ENCODE measurements around the gene RPP30. TPM values are rescaled to one million over a fixed set of nuclear protein-coding genes. Genes with fewer than 3 reads are reported as not detected.
"Not testable (repeated sequence)": the region's sequence is repeated elsewhere in the genome, so short reads cannot be mapped to it uniquely, and the experiment has no call there.

The RPP30 gene
- total RNA-seq, 1 donor from 2014 or later: 31.6 TPM

DNA sequence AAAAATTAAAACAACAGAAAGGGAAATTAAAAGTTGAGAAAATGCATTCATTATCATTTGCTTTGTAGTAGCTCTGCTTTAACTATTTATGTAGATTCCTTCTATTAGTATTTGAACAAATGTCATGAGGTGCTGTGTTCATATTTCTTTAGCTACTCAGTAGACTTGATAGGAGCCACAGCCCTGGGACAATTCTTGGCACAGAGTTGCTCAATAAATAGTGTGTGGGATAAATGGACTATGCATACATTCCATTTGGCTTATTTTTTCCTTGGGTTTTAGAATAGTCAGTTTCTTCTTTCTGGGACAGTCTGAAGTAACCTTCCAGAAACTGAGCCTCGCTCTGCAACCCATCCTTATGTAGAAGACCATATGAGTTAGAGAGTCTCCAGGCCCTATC is 13.4 kb downstream of the RPP30 start:
- Histone ChIP-seq H3K27ac (replicated peaks) (no peak overlapping the region), H3K36me3 (peaks cover 66% of the 10 kb centered on the region), H3K4me3 (no peak overlapping the region), H3K9me3 (replicated peaks) (no peaks in the 10 kb centered on the region), H3K27me3 (ENCODE audit: low read depth) (no peaks in the 10 kb centered on the region), H3K4me1 (no peaks in the 10 kb centered on the region)
- intact Hi-C loops (cut with micrococcal nuclease): no loop called here
- DNase-seq: no peak
- TF ChIP-seq, protein P1, sequence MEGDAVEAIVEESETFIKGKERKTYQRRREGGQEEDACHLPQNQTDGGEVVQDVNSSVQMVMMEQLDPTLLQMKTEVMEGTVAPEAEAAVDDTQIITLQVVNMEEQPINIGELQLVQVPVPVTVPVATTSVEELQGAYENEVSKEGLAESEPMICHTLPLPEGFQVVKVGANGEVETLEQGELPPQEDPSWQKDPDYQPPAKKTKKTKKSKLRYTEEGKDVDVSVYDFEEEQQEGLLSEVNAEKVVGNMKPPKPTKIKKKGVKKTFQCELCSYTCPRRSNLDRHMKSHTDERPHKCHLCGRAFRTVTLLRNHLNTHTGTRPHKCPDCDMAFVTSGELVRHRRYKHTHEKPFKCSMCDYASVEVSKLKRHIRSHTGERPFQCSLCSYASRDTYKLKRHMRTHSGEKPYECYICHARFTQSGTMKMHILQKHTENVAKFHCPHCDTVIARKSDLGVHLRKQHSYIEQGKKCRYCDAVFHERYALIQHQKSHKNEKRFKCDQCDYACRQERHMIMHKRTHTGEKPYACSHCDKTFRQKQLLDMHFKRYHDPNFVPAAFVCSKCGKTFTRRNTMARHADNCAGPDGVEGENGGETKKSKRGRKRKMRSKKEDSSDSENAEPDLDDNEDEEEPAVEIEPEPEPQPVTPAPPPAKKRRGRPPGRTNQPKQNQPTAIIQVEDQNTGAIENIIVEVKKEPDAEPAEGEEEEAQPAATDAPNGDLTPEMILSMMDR (IDR thresholded peaks at IDR 0.05; ENCODE audit: borderline replicate concordance): no peak

DNA sequence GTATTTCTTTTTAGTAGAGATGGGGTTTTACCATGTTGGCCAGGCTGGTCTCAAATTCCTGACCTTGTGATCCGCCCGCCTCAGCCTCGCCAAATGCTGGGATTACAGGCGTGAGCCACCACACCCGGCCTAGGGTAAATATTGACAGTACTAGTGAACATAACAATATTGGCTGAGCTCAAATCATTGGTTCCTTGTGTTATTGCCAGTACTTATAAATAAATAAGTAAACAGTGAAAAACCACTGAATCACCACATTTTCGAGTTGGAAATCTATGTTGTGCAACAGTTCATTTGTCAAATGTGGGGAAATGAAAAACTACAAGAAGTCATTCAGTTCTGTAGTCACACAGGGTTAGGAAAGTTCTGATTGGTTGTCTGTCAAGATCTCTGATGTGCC is 15.8 kb downstream of the RPP30 start:
- Histone ChIP-seq H3K27me3 (ENCODE audit: low read depth) (no peaks in the 10 kb centered on the region), H3K27ac (replicated peaks) (no peak overlapping the region), H3K4me1 (no peaks in the 10 kb centered on the region), H3K36me3 (peaks cover 74% of the 10 kb centered on the region), H3K9me3 (replicated peaks) (no peaks in the 10 kb centered on the region), H3K4me3 (no peak overlapping the region)
- TF ChIP-seq, protein P1 (IDR thresholded peaks at IDR 0.05; ENCODE audit: borderline replicate concordance): no peak
- intact Hi-C loops (cut with micrococcal nuclease): no loop called here
- DNase-seq: no peak

DNA sequence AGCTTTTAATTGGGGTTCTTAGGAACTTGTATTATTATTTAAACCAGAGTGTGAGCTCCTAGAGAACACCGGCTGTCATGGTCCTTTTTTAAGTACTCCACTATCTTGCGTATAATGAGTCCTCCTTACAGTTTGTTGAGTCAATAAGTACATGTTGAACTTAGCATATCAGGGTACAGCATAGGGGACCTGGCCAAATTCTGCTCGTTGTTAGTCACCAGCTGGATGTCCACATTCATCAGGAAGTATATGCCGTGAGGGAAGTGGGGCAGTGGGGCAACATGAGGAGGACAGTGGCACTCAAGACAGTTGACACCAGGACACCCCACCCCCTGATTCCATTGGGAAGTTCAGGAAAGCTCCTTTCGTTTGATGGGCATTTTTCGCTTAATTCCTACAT is 16.6 kb downstream of the RPP30 start:
- no peak overlapping the region for H3K27ac ChIP-seq (replicated peaks)
- TF ChIP-seq, protein P1 (IDR thresholded peaks at IDR 0.05; ENCODE audit: borderline replicate concordance): no peak
- H3K36me3 ChIP-seq: peaks cover 78% of the 10 kb centered on the region
- no peaks in the 10 kb centered on the region for H3K4me1 ChIP-seq
- H3K4me3 ChIP-seq: no peak overlapping the region
- no peak for DNase-seq
- intact Hi-C loops (cut with micrococcal nuclease): no loop called here
- H3K9me3 ChIP-seq (replicated peaks): no peaks in the 10 kb centered on the region
- no peaks in the 10 kb centered on the region for H3K27me3 ChIP-seq (ENCODE audit: low read depth)

GRCh38 chr10:90889636-90890035 is 17.9 kb downstream of the RPP30 start:
- no peak for DNase-seq
- Histone ChIP-seq H3K9me3 (replicated peaks) (no peaks in the 10 kb centered on the region), H3K27me3 (ENCODE audit: low read depth) (no peaks in the 10 kb centered on the region), H3K27ac (replicated peaks) (no peak overlapping the region), H3K4me1 (peaks cover 6% of the 10 kb centered on the region), H3K4me3 (no peak overlapping the region), H3K36me3 (peaks cover 88% of the 10 kb centered on the region)
- intact Hi-C loops (cut with micrococcal nuclease): no loop called here
- TF ChIP-seq, protein P1 (IDR thresholded peaks at IDR 0.05; ENCODE audit: borderline replicate concordance): no peak

DNA sequence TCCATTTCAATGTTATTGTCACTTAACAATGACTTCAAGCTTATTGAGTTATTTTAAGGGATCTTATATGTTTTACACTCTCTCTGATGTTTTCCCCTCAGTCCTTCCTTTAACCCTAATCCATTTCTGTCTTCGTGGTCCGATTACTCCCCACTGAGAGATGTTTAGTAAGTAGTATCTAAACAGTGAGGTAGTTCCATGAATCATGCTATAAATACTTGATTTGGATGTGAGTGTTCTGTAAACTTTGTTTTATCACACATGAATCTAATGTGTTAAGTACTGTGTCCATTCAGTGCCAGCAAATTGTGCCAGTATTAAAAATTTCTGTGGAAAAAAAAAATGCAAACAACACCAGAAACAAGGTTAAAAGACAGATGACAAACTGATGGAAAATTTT is 18.6 kb downstream of the RPP30 start:
- Histone ChIP-seq H3K27me3 (ENCODE audit: low read depth) (no peaks in the 10 kb centered on the region), H3K4me1 (peaks cover 9% of the 10 kb centered on the region), H3K36me3 (peaks cover 93% of the 10 kb centered on the region), H3K27ac (replicated peaks) (no peak overlapping the region), H3K4me3 (no peak overlapping the region), H3K9me3 (replicated peaks) (no peaks in the 10 kb centered on the region)
- no peak for DNase-seq
- TF ChIP-seq, protein P1 (IDR thresholded peaks at IDR 0.05; ENCODE audit: borderline replicate concordance): no peak
- intact Hi-C loops (cut with micrococcal nuclease): no loop called here

DNA sequence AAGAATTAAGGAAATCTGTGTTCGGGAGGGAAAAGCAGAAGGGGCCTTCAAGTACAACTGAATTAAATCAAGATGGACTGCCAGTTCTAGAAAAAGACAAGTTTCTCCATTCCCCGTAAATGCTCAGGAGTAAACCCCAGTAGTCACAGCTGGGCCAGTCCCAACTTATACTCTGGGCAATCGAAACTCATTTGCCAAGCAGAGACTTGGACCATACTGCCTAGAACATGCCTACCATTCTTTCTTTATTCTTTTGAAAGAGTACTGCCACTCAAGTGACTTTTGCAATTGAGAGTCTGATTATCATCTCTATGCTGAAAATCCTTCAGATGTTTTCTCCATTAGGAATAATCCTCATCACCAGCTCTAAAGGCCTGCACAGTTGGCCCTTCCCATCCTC is 21.4 kb downstream of the RPP30 start:
- TF ChIP-seq, protein P1 (IDR thresholded peaks at IDR 0.05; ENCODE audit: borderline replicate concordance): no peak
- intact Hi-C loops (cut with micrococcal nuclease): no loop called here
- no peak overlapping the region for H3K4me3 ChIP-seq

DNA sequence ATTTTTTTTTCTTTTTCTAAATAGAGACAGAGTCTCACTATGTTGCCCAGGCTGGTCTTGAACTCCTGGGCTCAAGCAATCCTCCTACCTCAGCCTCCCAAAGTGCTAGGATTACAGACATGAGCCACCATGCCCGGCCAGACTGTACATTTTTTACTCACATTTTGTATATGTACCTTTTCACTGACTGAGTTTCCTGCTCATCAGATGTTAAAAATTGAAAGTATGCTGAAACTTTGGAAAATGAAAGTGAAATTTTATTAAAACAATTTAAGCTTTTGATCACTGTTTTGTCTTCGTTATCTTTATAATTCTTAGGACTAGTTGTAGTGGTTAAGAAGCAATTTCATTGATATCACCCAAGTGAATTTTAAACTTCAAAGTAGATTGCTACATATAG is 25.1 kb downstream of the RPP30 start:
- H3K4me1 ChIP-seq; H3K9me3 ChIP-seq (replicated peaks); H3K27me3 ChIP-seq (ENCODE audit: low read depth); H3K4me3 ChIP-seq; H3K27ac ChIP-seq (replicated peaks); intact Hi-C loops (cut with micrococcal nuclease); DNase-seq: not testable (repeated sequence)
- H3K36me3 ChIP-seq: peaks cover 84% of the 10 kb centered on the region

More for the DNA sequence above, 21.4 kb downstream of the RPP30 start:
- Histone ChIP-seq H3K27ac (replicated peaks) (no peak overlapping the region), H3K36me3 (peaks cover 90% of the 10 kb centered on the region), H3K4me1 (peaks cover 9% of the 10 kb centered on the region), H3K27me3 (ENCODE audit: low read depth) (no peaks in the 10 kb centered on the region), H3K9me3 (replicated peaks) (no peaks in the 10 kb centered on the region)
- DNase-seq: no peak
